GM12801 (cell line): ENCODE measurements around the gene RC3H1.

Source experiments
- CTCF ChIP-seq: IDR thresholded peaks from one replicate; pipeline ENCODE4 v1.5.1; 2011; ENCODE audit warnings: control low read depth; ENCODE audit not compliant: insufficient read length; ENCODE audit errors: extremely low read depth

The RC3H1 gene

GRCh38 chr1:174021591-174022079 lies 522 bp downstream of the RC3H1 start:
- no peak for TF ChIP-seq CTCF

- no peak for TF ChIP-seq CTCF
Measured at GRCh38 chr1:174018565-174018964, 3.6 kb downstream of the RC3H1 start.

- TF ChIP-seq CTCF = no peak
Measured at GRCh38 chr1:174017231-174017970, 4.8 kb downstream of the RC3H1 start.

GRCh38 chr1:174013864-174014418 lies 8.2 kb downstream of the RC3H1 start:
- TF ChIP-seq CTCF = no peak

GRCh38 chr1:174008979-174009378 lies 13.2 kb downstream of the RC3H1 start:
- TF ChIP-seq CTCF = no peak

GRCh38 chr1:174008269-174008668 lies 13.9 kb downstream of the RC3H1 start:
- no peak for TF ChIP-seq CTCF

- TF ChIP-seq CTCF = no peak
Measured at GRCh38 chr1:174007851-174008250, 14.3 kb downstream of the RC3H1 start.
